ENCODE measurements around the gene PFN3.

Gene PFN3

DNA sequence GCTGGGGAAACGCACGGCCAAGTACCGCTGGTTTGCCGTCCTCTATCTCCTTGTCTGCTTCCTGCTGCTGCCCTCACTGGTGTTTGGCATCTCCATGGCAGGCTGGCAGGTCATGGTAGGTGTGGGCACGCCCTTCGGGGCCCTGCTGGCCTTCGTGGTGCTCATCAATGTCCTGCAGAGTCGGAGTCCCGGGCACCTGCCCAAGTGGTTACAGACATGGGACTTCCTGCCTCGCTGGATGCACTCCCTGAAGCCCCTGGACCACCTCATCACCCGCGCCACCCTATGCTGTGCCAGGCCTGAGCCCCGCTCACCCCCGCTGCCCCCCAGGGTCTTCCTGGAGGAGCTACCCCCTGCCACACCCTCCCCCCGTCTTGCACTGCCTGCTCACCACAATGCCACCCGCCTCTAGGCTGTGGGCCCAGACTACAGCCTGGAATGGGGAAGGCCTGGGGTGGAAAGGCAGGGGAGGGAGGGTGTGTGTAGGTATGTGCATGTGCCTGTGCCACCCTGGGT is 2.5 kb downstream of the PFN3 start:
- TF ChIP-seq GABPA (IDR thresholded peaks at IDR 0.05; ENCODE audit: low read depth): no peak
- TF ChIP-seq, protein P1, sequence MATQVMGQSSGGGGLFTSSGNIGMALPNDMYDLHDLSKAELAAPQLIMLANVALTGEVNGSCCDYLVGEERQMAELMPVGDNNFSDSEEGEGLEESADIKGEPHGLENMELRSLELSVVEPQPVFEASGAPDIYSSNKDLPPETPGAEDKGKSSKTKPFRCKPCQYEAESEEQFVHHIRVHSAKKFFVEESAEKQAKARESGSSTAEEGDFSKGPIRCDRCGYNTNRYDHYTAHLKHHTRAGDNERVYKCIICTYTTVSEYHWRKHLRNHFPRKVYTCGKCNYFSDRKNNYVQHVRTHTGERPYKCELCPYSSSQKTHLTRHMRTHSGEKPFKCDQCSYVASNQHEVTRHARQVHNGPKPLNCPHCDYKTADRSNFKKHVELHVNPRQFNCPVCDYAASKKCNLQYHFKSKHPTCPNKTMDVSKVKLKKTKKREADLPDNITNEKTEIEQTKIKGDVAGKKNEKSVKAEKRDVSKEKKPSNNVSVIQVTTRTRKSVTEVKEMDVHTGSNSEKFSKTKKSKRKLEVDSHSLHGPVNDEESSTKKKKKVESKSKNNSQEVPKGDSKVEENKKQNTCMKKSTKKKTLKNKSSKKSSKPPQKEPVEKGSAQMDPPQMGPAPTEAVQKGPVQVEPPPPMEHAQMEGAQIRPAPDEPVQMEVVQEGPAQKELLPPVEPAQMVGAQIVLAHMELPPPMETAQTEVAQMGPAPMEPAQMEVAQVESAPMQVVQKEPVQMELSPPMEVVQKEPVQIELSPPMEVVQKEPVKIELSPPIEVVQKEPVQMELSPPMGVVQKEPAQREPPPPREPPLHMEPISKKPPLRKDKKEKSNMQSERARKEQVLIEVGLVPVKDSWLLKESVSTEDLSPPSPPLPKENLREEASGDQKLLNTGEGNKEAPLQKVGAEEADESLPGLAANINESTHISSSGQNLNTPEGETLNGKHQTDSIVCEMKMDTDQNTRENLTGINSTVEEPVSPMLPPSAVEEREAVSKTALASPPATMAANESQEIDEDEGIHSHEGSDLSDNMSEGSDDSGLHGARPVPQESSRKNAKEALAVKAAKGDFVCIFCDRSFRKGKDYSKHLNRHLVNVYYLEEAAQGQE (IDR thresholded peaks at IDR 0.05; ENCODE audit: insufficient replicate concordance, low read depth): no peak
- TF ChIP-seq POLR2AphosphoS5 (IDR thresholded peaks at IDR 0.05; ENCODE audit: low read depth): no peak
- no peak for TF ChIP-seq SPI1 (IDR thresholded peaks at IDR 0.05; ENCODE audit: borderline replicate concordance, low read depth)
- TF ChIP-seq, protein P2, sequence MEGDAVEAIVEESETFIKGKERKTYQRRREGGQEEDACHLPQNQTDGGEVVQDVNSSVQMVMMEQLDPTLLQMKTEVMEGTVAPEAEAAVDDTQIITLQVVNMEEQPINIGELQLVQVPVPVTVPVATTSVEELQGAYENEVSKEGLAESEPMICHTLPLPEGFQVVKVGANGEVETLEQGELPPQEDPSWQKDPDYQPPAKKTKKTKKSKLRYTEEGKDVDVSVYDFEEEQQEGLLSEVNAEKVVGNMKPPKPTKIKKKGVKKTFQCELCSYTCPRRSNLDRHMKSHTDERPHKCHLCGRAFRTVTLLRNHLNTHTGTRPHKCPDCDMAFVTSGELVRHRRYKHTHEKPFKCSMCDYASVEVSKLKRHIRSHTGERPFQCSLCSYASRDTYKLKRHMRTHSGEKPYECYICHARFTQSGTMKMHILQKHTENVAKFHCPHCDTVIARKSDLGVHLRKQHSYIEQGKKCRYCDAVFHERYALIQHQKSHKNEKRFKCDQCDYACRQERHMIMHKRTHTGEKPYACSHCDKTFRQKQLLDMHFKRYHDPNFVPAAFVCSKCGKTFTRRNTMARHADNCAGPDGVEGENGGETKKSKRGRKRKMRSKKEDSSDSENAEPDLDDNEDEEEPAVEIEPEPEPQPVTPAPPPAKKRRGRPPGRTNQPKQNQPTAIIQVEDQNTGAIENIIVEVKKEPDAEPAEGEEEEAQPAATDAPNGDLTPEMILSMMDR (IDR thresholded peaks at IDR 0.05; ENCODE audit: insufficient read depth, low read length): no peak
- DNase-seq (ENCODE audit: low read depth in 1 of 2, low spot score in 1 of 2): no peak
- Histone ChIP-seq H3K27ac (replicated peaks) (no peak overlapping the region), H3K27me3 (ENCODE audit: insufficient read depth, poor library complexity, severe bottlenecking) (no peaks in the 10 kb centered on the region), H3K4me3 (replicated peaks; ENCODE audit: insufficient read depth, low read length) (no peak overlapping the region)

- Histone ChIP-seq H3K27ac (replicated peaks) (no peak overlapping the region), H3K27me3 (ENCODE audit: insufficient read depth, poor library complexity, severe bottlenecking) (no peaks in the 10 kb centered on the region)
Observed at GRCh38 chr5:177396807-177397206, 3.7 kb downstream of the PFN3 start.

GRCh38 chr5:177396078-177396477 is 4.4 kb downstream of the PFN3 start:
- no peak for DNase-seq (ENCODE audit: low read depth in 1 of 2, low spot score in 1 of 2)
- H3K27me3 ChIP-seq (ENCODE audit: insufficient read depth, poor library complexity, severe bottlenecking): no peaks in the 10 kb centered on the region
- no peak overlapping the region for H3K27ac ChIP-seq (replicated peaks)
- TF ChIP-seq, protein P2 (IDR thresholded peaks at IDR 0.05; ENCODE audit: insufficient read depth, low read length): no peak
- no peak for TF ChIP-seq SPI1 (IDR thresholded peaks at IDR 0.05; ENCODE audit: borderline replicate concordance, low read depth)
- TF ChIP-seq, protein P1 (IDR thresholded peaks at IDR 0.05; ENCODE audit: insufficient replicate concordance, low read depth): no peak
- TF ChIP-seq GABPA (IDR thresholded peaks at IDR 0.05; ENCODE audit: low read depth): no peak
- TF ChIP-seq POLR2AphosphoS5 (IDR thresholded peaks at IDR 0.05; ENCODE audit: low read depth): no peak
- H3K4me3 ChIP-seq (replicated peaks; ENCODE audit: insufficient read depth, low read length): no peak overlapping the region

More at GRCh38 chr5:177396807-177397206, 3.7 kb downstream of the PFN3 start:
- DNase-seq (ENCODE audit: low read depth in 1 of 2, low spot score in 1 of 2): no peak
- H3K4me3 ChIP-seq (replicated peaks; ENCODE audit: insufficient read depth, low read length): no peak overlapping the region
- TF ChIP-seq GABPA (IDR thresholded peaks at IDR 0.05; ENCODE audit: low read depth) (no peak), SPI1 (IDR thresholded peaks at IDR 0.05; ENCODE audit: borderline replicate concordance, low read depth) (no peak), POLR2AphosphoS5 (IDR thresholded peaks at IDR 0.05; ENCODE audit: low read depth) (no peak)
- TF ChIP-seq, protein P2 (IDR thresholded peaks at IDR 0.05; ENCODE audit: insufficient read depth, low read length): no peak
- TF ChIP-seq, protein P1 (IDR thresholded peaks at IDR 0.05; ENCODE audit: insufficient replicate concordance, low read depth): no peak
